Thymus (tissue), 11 donors: Measurements from ENCODE around the gene AIPL1. TPM values are rescaled to one million over a fixed set of nuclear protein-coding genes. Genes with fewer than 3 reads are reported as not detected.

ENCODE experiments used
- DNase-seq, 9 donors: peaks; one replicate each; pipeline ENCODE4 v3.0.0-alpha.2; 2013; ENCODE audit warnings: low spot score in 9 of 9, low read depth in 6 of 9, missing footprints in 1 of 9
- H3K27ac ChIP-seq, 2 donors: one replicate each; pipeline ENCODE4 v1.5.1; 2013; ENCODE audit warnings: control low read depth in 1 of 2, low read depth in 1 of 2, low read length in 1 of 2, mild to moderate bottlenecking in 1 of 2, moderate library complexity in 1 of 2
- H3K27me3 ChIP-seq, 2 donors: one replicate each; pipeline ENCODE4 v1.5.1; 2013; ENCODE audit warnings: low read length in 1 of 2; ENCODE audit not compliant: control insufficient read depth in 2 of 2, insufficient read depth in 1 of 2
- H3K36me3 ChIP-seq, 2 donors: one replicate each; pipeline ENCODE4 v1.5.1; 2013; ENCODE audit warnings: low read length in 1 of 2, mild to moderate bottlenecking in 1 of 2, moderate library complexity in 1 of 2; ENCODE audit not compliant: control insufficient read depth in 2 of 2, insufficient read depth in 2 of 2
- H3K4me1 ChIP-seq, 2 donors: one replicate each; pipeline ENCODE4 v1.5.1; 2013; ENCODE audit warnings: low read length in 2 of 2; ENCODE audit not compliant: control insufficient read depth in 2 of 2, insufficient read depth in 2 of 2
- H3K4me3 ChIP-seq, 2 donors: one replicate each; pipeline ENCODE4 v1.5.1; 2013; ENCODE audit warnings: low read length in 2 of 2, control low read depth in 1 of 2, mild to moderate bottlenecking in 1 of 2
- H3K9me3 ChIP-seq, 2 donors: one replicate each; pipeline ENCODE4 v1.5.1; 2013; ENCODE audit warnings: low read length in 1 of 2, mild to moderate bottlenecking in 1 of 2; ENCODE audit not compliant: control insufficient read depth in 2 of 2, insufficient read depth in 1 of 2
- WGBS: extraction: QIAGEN DNeasy Blood & Tissue Kit; methylation state at CpG from one replicate; pipeline ENCODE4 v1.1.7; 2013; 5-methylcytosine and 5-hydroxymethylcytosine counted together
- polyA plus RNA-seq: library from polyadenylated mRNA; stranded (reverse); fragments of 200-250 nt; gene quantifications from one replicate; pipeline ENCODE4 v1.2.3, GENCODE V29; 2013
- total RNA-seq: library from RNA; stranded (reverse); fragments of 120-200 nt; gene quantifications from one replicate; pipeline ENCODE4 v1.2.4, GENCODE V29; 2013
- donor health status: healthy.

The AIPL1 gene
- total and polyA plus RNA-seq, 2 donors = 0.05 to 0.14 TPM

DNA sequence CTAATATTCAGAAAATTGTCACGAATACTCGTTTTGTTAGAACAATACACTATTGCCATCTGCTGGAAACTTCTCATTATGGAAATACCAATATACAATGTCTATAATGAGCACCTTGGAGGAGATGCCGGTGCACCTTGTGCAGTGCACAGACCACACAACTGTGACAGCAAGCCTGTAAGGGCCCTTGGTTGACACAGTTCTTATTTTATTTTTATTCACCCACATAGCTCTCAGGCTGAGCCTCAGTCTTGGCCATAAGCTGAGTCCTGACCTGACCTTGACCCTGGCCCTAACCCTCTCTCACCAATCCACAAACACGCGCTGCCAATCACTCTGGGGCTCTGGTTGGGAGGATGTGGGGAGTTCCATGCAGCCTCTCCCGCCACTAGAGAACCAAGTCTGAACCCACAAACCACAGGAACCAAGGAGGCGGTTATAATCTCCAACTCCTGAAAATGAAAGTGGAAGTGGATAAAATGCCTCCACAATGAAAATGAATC lies 7.6 kb downstream of the AIPL1 start:
- H3K27me3 ChIP-seq = peaks cover 0 to 32% of the 10 kb centered on the region in 2 donors
- H3K36me3 ChIP-seq = no peaks in the 10 kb centered on the region
- DNase-seq = peak in 3 of 9 donors; percentile 15 to 61 (median 18)
- H3K4me1 ChIP-seq = peaks cover 3 to 12% of the 10 kb centered on the region in 2 donors
- H3K4me3 ChIP-seq = no peak overlapping the region
- peak overlapping the region in 1 of 2 donors; percentile 15 for H3K27ac ChIP-seq
- peaks cover 0 to 4% of the 10 kb centered on the region in 2 donors for H3K9me3 ChIP-seq
- 25% methylated on average over 7 of the region's 7 CpGs for WGBS

DNA sequence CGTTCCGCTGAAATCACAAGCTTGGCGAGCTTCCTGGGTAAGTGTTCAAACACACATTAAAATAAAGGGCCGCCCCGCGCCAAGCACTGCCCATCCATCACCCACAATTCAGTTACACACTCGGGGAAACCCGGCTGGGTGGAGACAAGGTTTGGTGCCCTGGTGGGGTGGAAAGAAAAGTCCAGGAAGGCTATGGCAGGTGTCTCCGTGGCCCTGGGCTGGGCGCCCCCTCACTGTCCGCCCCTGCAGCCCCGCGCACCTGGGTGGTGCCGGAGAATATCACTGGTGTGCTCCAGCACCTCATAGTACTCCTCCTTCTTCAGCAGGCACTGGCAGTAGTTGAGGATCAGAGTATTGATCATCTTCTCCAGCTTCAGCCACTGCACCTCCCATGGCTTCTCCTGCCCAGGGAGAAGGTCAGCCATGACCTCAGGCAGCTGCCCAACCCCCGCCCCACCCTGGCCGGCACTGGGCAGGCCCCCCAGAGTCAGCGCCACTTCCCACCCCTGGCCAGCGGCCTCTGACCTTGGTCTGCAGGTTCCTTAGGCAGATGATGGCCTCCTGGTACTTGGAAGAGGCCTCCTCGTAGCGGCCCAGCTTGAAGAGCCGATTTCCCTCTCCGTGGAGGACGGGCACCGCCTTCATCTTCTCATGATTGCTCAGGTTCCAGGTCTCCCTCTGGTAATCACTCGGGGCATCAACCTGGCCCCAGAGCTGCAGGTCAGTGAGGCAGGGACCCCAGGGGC lies 8.4 kb downstream of the AIPL1 start:
- no peak for DNase-seq
- H3K27ac ChIP-seq = no peak overlapping the region
- 96% methylated on average over 25 of the region's 25 CpGs for WGBS

DNA sequence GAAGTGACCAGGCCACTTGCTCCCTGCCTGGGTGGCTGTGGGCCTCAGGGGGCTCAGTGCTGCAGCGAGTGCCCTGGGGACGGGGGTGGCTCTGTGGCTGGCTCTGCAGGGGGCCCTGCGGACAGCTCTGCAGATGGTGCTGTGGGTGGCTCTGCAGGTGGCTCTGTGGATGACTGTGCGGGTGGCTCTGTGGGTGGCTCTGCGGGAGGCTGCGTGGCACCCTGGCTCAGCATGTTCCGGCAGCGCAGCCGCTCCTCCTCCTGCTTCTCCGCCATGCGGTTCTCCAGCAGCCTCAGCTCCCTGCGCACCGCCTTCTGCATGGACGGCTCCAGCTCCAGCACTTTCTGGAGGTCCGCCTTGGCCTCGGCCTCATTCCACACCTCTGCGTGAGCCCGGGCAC lies 9.5 kb downstream of the AIPL1 start:
- DNase-seq = no peak
- H3K27ac ChIP-seq = no peak overlapping the region
- 89% methylated on average over 18 of the region's 18 CpGs for WGBS
- H3K27me3 ChIP-seq = peaks cover 0 to 41% of the 10 kb centered on the region in 2 donors
- no peak overlapping the region for H3K4me3 ChIP-seq
- no peaks in the 10 kb centered on the region for H3K36me3 ChIP-seq
- peaks cover 3 to 12% of the 10 kb centered on the region in 2 donors for H3K4me1 ChIP-seq
- H3K9me3 ChIP-seq = no peaks in the 10 kb centered on the region

More for the DNA sequence above, 8.4 kb downstream of the AIPL1 start:
- Histone ChIP-seq H3K27me3 (peaks cover 0 to 35% of the 10 kb centered on the region in 2 donors), H3K4me3 (no peak overlapping the region), H3K4me1 (peaks cover 3 to 12% of the 10 kb centered on the region in 2 donors), H3K9me3 (peaks cover 0 to 4% of the 10 kb centered on the region in 2 donors), H3K36me3 (no peaks in the 10 kb centered on the region)

DNA sequence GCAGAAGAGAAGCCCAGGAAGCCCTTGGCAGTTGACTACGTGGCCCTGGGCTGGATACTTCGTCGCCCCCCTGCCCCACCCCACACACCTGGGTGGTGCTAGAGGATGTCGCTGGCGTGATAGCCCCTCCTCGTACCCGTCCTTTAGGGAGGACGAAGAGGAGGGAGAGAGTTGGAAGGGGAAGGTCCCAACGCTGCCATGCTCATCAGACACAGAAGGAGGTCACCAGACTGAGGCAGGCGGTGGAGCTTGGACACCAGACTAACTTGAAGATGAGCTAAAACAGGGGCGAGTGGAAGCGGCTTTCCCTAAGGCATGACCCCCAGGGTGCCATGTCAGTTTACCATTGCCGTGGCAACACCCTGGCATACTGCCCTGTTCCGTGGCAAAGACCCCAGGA lies 11.0 kb downstream of the AIPL1 start:
- H3K27me3 ChIP-seq = peaks cover 0 to 41% of the 10 kb centered on the region in 2 donors
- no peak for DNase-seq
- no peak overlapping the region for H3K4me3 ChIP-seq
- H3K27ac ChIP-seq = no peak overlapping the region
- peaks cover 3 to 12% of the 10 kb centered on the region in 2 donors for H3K4me1 ChIP-seq
- no peaks in the 10 kb centered on the region for H3K9me3 ChIP-seq
- H3K36me3 ChIP-seq = no peaks in the 10 kb centered on the region
- 93% methylated on average over 14 of the region's 14 CpGs for WGBS

DNA sequence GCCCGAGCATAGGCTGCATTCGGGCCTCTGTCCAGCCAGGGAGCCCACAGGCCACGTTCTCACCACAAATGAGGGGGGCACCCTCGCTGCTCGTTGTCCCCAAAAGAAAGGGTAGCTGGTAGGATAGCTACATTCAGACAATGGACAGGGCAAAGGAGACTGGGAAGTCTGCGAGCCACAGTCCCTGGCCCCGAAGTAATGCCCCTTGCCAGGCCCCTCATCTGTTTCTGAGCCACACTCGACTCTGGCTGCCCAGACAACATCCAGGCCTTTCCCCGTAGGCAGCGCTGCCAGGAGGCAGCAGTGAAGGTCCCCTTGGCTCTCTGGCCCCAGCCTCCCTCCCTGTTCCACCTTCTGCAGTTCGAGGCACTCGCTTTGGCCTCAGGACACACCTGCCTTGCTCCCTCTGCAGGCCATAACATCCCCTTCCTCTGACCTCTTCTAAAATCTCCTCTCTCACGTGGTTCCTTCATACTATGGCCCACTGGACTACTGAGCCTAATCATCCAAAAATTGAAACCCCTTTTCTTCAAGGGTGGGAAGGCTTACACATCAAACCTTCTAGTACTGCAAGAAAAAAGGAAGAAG lies 12.2 kb downstream of the AIPL1 start:
- H3K9me3 ChIP-seq = no peaks in the 10 kb centered on the region
- peaks cover 2 to 6% of the 10 kb centered on the region in 2 donors for H3K4me1 ChIP-seq
- H3K36me3 ChIP-seq = no peaks in the 10 kb centered on the region
- 81% methylated on average over 13 of the region's 13 CpGs for WGBS
- no peak for DNase-seq
- peaks cover 0 to 41% of the 10 kb centered on the region in 2 donors for H3K27me3 ChIP-seq
- no peak overlapping the region for H3K27ac ChIP-seq
- no peak overlapping the region for H3K4me3 ChIP-seq

DNA sequence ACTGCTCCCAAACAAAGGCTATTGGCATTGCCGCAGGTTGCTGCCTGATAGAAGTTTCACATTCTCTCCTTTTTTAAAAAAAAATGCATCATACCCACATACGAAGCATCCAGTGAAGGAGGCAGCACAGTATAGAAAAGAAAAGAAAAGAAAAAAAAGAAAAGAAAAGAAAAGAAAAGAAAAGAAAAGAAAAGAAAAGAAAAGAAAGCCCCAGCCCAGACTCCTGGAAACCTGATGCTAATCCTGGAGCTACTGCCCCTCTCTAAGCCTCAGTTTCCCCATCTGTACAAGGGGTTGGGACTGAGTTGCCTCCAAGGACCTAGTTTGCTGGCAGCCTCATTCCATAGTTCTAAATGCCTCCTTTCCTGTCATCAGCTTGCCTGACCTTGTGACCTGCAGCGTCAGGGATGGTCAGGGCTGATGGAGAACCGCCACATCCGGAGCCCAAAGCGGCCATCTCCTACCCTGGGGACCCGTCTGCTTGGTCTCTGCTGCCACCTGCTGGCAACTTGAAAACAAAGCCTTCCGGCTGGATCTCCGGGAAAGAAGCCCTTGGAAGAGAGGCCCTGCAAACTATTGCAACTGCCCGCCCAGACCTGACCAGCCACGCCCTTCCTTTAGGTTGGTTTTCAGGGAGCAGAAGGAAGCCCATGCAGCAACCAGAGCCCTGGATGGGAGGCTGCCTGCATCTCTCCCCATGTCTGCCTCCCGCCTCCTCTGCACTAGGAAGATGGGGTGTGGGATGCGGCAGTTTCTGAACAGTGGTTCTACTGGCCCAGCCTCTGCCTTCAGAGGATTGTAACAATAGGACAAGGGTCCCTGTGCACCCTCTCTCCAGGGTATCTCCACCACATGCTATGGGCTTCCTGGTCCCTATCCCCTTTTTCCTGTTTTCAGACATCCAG lies 13.0 kb downstream of the AIPL1 start:
- Histone ChIP-seq H3K4me3 (no peak overlapping the region), H3K9me3 (no peaks in the 10 kb centered on the region), H3K36me3 (no peaks in the 10 kb centered on the region), H3K27ac (no peak overlapping the region), H3K27me3 (peaks cover 0 to 41% of the 10 kb centered on the region in 2 donors), H3K4me1 (no peaks in the 10 kb centered on the region)
- peak in 7 of 9 donors; percentile 32 to 69 (median 48) for DNase-seq
- WGBS = 31% methylated on average over 13 of the region's 13 CpGs

DNA sequence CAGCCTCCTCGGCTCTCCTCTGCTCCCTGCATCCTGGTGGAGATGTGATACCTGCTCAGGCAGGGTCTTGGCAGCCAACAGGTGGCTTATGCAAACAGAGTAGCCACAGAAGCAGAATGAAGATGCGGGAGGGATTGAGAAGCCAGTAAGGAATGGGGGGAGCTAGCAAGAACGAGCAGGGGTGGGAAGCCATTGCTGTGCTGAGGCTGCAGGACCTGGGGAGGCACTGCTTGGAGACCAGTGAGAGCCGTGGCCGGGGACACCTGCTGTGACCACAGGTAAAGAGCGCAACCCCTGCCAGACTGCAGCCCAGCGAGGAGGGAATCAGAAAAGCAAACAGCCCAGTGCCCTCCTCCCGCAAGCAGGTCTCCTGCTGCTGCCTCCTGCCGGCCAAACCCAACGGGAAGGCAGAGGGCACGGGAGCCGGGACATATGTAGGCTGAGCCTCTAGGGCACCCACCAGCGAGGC lies 14.7 kb downstream of the AIPL1 start:
- Histone ChIP-seq H3K27ac (no peak overlapping the region), H3K9me3 (no peaks in the 10 kb centered on the region), H3K36me3 (no peaks in the 10 kb centered on the region), H3K4me1 (no peaks in the 10 kb centered on the region), H3K27me3 (peaks cover 0 to 28% of the 10 kb centered on the region in 2 donors), H3K4me3 (no peak overlapping the region)
- DNase-seq = no peak
- WGBS = 32% methylated on average over 13 of the region's 13 CpGs

DNA sequence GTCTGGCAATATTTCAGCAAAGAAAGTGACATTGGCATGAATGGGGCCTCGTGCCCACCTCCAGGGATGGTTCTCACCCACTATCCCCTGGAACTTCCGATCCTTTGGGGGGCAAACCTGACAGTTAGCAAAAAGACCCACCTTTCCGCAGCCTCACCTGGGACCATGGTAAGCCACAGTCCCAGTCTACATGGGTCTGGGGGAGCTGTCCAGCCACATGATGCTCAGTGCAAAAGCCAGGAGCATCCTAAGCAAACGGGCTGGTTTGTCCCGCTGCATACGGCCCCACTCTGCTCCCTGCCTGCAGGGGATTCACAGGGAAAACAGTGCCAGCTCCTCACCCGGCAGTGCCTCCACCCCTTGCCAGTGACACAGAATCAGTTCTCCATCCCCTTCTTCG lies 19.3 kb downstream of the AIPL1 start:
- Histone ChIP-seq H3K9me3 (peaks cover 0 to 3% of the 10 kb centered on the region in 2 donors), H3K4me1 (no peaks in the 10 kb centered on the region), H3K4me3 (no peak overlapping the region), H3K36me3 (no peaks in the 10 kb centered on the region), H3K27me3 (peaks cover 0 to 6% of the 10 kb centered on the region in 2 donors), H3K27ac (no peak overlapping the region)
- WGBS = 93% methylated on average over 8 of the region's 8 CpGs
- no peak for DNase-seq
